NK-92 (cell line): ENCODE measurements around the gene LENG1.

Source experiments
- DNase-seq: peaks from one replicate; lab custom pipeline; 2025; ENCODE audit not compliant: unreplicated experiment; lab: John Stamatoyannopoulos, UW

LENG1 gene

DNA sequence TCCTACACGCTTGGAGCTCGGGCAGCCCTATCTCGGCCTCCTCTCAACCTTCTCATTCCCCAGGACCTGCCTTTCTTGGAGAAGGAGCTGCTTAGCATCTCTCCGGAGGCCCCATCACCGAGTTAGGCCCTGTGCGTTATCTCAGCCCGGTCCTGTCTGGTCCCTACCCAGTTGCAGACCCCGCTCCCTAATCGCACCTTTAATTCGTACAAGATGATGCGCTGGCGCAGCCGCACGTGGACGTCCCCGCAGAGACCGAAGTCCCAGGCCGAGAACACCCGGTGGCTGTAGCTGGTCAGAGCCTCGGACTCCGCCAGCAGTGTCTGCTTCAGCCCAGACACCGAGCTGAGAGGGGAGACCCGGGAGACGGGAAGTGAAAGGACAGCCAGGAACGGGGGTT is 5.7 kb upstream of the LENG1 start:
- DNase-seq, result no peak

DNA sequence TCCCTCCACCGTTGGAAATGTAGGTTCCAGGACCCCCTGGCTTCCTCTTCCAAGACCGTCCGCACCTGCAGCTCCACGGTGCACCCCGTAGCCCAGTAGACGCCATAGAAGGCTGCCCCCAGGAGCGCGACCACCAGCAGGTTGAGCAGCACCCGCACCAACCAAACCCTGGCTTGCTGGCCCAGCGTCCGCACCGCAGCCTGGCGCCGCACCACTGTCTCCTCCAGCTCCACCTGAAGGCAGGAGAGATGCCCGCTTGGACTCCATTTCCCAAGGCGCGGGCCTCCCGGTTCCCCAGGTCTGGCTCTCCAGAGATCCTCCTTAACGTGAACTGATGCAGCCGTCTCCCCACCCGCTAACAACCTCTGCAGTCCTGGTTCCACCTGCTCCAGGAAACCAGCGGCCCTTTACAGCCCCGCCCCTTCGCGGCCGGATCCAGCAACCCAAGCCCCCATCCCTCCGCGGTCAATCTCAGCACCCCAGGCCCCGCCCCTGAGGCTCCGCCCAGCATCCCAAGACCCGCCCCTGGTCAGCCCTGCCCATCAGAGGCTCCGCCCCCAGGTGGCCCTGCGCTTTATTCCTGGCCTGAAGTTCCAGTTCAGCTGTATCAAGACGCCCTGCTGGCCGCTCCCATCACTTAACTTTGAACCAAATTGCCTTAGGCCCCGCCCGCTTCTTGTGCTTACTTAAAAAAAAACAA is 5.0 kb upstream of the LENG1 start:
- DNase-seq, result no peak

DNA sequence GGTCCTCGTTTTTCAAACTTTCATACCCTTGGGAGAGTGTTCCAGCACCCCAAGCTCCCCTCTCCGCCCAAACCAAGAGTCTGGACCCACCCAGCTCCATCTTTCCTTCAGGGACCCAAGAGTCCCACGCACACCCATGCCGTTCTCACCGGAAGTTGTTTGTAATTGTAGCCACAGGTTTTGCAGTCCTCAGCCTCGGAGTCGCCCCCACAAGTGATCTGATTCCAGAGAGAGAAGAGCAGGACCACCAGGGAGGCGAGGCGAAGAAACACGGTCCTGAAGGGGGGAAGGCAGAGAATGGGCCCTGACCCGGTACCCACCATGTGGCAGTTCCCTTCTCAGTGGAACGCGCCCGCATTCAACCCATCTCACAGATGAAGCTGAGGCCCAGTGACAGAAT is 3.4 kb upstream of the LENG1 start:
- no peak for DNase-seq

DNA sequence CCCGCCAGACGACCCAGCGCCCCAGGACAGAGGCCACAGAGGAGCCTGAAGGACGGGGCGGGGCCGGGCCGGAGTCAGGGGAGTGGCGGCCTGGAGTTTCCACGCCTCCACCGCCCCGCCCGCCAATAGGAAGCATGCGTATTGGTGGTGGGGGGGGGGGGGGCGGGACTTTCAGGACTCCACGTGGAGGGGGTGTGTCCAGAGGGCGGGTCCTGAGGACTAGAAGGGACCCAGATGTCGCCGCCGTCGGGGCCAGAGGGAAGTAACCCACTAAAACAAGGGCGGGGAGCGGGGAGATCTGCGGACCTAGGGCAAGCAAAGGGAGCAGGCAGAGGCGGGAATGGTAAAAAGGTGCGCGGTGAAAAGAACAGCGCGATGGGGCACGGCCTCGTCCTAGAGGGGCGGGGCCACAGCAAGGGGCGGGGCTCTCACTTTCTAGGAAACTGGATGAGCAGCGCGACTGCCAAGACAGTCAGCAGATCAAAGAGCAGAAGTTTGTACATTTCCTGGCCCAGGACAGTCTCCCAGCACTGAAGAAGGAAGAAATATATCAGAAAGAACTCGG is 2.8 kb upstream of the LENG1 start:
- no peak for DNase-seq

DNA sequence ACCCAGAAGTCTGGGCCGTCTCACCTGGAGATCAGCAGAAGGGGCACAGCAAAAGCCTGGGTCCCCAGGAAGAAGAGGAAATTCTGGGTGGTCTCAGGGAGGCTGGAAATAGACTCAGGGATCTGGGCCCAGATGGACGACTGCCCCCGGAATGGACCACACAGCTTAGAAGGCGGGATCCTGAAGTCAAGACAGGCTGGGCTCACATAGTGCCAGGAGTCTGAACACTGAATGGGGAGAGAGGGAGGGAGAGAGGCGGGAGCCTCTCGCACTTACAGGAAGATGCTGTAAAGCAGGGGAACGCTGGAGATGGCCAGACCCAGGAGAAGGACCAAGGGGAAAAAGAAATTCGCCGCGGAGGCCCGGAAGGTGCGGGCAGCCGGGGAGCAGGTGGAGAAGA is 1.3 kb upstream of the LENG1 start:
- DNase-seq, result no peak

DNA sequence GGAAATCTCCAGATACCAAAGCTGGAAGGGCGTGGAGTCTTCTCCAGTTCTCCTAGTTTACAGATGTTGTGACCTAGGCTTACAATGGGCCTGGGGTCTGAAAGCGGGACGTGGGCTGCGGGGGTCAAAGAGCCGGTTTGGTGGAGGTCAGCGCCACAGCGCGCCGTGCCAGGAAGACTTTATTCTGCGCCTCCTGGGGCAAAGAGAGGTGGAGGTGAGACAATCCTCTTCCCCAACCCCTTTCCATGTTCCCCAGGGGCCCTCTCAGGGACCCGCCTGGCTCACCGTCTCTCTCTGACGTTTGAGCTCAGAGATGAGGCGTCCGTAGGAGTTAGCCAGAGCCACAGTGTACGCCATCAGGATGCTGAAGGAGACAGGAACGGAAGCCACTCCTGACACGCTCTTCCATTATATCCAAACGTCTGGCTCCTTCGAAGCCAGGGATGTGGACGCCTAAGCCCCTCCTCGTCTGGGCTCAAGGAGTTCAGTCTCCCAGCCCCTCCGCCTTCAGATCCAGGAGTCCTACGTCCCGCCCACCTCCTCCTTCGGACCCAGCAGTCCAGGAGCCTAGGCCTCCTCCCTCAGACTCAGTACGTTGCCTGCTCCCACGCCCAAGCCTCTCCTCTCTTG is 776 bp upstream of the LENG1 start:
- DNase-seq, result no peak

DNA sequence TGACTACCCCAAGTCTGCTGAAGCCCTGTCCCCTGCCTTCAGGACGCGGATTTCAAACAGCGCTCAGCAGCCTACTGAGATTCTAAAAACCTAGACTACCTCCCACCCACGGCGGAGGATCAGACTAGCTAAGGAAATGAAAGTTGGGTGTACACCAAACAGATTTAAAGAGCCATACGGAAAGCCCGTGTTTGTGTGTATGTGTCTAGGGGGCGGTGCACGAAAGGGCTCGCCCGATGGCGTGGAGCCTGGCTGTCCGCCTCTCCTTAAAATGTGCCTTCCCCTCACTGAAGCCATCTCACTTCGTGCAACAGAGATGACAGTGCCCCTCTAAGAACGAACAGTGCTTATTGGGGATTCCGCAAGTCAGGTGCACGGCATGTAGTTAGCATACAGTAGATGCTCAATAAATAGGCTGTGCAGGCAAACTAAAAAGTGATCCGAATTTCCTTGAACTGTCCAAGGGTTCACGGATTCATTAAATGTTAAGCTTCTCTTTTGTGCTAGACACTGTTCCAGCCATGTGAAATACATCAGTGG is 639 bp downstream of the LENG1 start:
- no peak for DNase-seq

DNA sequence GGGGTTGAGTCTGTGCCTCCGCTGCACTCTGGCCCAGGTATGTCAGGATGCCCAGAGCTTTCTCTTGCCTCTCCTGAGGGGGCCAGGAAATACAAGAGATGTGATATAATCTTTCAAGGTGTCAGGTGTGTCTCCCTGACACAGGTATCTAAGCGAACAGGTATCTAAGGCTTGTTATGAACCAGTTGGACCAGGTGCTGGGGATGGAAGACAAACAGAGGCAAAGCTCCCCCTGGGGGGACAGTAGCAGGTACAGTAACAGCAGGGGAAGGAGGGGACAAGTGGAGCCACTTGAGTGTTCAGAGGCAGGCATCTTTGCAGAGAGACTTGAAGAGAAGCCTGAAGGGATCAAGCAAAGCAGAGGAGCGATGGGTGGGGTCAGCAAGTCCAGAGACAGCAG is 2.6 kb downstream of the LENG1 start:
- DNase-seq, result no peak

DNA sequence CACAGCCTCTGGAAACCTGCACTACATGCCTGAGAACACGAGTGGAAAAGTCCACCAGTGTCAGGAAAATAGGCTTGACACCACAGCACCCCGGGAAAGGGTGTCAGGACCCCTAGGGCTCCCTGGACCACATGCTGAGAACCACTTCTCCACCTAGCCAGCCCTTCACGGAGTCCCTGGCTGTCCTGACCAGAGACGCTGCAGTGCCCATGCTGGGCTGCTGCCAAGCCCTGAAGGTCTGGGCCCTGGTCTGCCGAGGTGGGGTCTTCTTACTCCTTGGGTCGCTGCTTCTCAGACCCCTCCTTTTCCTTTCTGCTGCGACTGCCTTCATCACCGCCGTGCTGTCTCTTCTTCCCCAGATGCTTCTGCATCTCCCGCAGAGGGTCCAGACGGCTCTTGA is 3.0 kb downstream of the LENG1 start:
- DNase-seq, result no peak

DNA sequence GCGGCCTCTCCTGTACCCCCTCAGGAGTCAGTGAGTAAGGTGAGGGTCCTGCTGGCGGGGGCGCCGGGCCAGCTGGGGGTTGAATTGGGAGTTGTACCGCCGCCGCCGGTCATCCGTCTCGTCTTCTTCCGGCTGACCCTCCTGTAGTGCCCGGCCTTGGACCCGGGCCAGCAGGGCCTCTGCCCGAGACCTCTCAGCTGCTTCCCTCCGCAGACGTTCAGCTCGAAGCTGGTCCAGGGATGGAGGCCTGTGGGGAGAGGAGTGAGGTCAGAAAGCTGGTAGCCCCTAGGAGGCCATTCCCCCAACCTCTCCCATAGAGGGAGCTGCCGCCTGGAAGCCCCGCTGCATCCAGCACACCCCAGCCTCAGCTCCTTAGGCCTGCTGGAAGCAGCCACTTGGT is 3.8 kb downstream of the LENG1 start:
- DNase-seq, result no peak

DNA sequence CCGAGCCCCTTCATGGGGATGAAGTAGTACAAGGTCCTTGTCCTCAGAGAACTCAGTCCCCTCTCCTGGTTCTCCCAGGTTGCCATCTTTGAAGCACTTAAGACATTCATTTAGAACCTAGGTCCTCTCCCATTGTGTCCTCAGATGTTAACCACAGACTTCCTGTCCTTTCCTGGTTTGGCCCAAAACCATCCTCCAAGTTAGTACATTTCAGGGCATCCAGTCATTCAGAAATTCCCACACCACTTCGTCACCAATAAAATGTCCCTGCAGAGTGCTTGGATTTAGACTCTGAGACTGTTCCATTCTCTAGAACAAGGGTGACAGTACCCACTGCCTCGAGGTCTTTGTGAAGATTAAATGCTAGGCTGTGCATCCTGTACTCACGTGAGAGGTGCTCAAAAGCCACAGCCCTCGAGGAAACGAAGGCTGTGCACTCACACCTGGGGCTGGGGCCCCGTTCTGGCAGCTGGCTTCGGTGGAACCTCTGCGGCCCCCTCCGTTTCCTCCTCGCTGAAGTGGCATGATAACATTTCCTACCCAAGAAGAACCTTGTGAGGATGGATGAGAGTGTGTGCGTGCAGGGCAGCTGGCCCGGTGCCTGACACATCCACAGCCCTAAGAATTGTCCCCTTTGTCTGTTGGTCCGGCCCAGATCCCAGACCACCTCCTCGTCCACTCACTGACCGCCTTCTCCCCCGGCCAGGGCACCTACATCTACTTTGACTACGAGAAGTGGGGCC is 4.7 kb downstream of the LENG1 start:
- no peak for DNase-seq

DNA sequence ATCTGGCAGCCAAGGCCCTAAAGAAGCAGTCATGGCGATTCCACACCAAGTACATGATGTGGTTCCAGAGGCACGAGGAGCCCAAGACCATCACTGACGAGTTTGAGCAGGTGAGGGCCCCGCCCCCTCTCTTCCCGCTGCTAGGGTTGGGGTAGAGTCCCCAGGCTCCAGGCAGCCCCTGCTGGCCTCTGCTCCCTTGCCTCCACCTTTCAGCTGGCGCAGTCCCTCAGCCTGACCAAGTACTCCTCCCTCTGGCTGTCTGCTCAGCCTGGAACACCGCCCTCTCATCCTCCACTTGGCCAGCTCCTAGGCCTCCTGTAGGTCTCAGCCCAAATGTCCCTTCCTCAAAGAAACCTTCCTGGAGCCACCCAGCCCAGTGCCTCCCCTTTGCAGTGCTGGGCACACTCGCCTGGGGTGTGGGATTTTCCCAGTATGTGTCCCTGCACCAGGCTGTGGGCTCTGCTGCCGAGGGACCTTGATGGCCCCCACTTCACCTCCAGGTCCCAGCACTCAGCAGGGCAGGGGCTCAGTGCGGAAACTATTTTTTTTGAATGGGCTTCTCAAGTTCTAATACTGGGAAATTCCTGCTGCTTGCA is 5.7 kb downstream of the LENG1 start:
- no peak for DNase-seq

DNA sequence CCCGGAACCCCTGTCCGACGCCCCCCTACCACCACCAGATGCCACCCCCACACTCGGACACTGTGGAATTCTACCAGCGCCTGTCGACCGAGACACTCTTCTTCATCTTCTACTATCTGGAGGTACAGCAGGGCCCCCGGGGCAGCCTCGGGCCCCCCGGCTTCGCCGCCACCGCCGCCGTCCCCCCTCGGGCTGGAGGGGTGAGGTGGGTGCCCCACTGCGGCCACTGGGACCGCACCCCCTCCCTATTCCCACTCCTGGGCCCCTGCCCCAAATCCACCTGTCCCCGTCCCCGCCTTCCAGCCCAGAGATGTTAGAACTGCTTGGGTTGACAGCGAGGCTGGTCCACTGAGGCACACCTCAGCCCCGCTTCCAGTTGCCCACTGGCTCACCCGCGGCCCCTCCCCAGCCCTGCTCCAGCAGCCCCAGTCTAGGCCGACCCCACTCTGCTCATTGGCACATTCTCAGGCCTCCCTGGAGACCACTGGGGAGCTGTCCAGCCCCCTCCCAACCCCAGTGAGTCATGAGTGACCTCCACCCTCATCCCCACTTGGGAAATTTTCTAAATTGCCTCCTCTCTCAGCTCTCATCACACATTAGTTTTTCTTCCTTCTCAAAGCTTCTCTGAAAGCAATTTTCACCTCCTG is 6.5 kb downstream of the LENG1 start:
- no peak for DNase-seq

DNA sequence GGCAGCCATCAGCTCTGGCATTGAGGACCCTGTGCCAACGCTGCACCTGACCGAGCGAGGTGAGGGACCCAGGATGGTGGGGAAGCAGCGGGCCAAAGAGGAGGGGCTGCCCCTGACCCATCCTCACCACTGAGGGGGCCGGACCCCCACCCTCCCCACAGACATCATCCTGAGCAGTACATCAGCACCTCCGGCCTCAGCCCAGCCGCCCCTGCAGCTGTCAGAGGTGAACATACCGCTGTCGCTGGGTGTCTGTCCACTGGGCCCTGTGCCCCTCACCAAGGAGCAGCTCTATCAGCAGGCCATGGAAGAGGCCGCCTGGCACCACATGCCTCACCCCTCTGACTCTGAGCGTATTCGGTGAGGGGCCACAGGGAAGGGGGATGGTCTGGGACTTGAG is 7.3 kb downstream of the LENG1 start:
- no peak for DNase-seq

DNA sequence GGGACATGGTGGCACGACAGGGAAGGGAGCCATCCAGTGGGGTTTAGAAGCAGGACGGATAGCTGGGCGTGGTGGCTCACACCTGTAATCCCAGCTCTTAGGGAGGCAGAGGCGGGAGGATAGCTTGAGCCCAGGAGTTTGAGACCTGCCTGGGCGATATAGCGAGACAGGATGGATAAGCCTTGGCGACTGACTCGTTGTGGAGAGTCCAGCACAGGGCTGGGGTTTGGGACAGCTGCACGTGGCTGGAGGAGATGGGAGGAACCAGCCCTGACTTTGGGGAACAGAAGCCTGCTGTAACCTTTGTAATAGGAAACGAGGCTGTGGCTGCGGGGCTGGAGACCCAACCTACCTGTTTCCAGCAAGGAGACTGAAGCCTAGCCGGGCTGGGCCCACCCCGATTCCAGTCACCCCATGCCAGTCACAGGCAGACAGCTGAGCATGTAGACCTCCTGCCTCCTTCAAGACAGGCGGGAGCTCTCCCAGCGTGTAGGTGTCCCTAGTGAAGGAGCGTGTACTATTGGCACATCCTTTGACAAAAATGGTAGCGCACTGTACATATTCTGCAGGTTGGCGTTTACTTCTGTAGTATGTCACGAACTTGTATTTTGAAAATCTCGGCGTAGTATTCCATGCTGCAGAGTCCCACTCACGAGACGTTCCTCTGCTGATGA is 8.0 kb downstream of the LENG1 start:
- DNase-seq, result no peak

DNA sequence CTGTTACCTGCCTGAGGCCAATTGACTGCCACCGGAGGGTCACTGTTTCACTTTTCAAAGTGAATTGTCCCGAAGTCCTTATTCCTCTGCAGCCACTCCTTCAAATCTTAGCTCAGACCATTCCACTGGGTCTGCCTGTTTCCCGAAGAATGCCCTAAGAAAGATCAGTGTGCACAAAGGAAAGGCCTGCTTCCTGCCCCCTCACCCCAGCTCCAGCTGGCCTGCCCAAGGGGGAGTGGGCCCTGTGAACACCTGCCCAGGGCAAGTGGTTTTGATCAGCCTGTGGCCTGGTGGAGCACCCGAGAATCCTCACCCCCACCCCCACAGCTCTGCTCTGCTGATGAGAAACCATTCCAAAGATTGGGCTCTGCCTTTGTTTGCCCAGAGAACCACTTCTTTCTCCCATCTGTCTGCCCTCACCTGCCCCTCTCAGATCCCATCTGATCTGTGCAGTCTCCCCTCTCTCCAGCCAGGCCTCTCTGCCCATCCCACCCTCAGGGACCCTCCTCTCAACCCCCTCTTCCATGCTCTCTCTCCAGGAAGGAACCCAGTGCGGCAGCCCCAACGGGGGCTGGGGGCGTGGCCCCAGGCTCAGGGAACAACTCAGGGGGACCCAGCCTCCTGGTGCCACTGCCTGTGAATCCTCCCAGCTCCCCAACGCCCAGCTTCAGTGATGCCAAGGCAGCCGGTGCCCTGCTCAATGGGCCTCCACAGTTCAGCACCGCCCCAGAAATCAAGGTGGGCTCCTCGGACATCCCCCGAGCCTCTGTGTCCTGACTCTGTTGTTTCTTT is 10.3 kb downstream of the LENG1 start:
- no peak for DNase-seq

DNA sequence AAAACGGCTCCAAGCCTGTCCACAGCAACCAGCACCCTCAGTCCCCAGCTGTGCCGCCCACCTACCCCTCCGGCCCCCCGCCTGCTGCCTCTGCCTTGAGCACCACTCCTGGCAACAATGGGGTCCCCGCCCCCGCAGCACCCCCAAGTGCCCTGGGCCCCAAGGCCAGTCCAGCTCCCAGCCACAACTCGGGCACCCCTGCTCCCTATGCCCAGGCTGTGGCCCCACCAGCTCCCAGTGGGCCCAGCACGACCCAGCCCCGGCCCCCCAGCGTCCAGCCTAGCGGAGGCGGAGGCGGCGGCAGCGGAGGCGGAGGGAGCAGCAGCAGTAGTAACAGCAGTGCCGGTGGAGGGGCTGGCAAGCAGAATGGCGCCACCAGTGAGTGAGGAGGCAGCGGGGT is 11.4 kb downstream of the LENG1 start:
- no peak for DNase-seq

DNA sequence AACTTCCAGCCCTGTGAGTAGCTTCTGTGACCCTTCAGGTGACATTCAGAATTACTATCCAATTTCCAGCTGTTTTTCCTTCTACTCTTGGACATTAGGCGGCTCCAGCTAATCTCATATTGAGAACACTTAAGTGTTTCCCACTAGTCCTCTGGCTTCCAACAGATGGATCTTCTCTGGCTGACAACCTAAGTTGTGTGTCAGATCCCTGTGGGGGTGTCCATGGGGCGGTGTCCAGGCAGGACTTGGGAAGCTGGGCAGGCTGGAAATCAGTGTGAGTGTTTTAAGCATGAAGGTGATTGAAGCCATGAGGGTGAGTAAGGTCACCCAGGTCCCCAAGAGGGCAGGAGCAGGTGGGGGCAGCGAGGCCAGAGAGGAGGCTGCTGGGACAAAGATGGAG is 11.8 kb downstream of the LENG1 start:
- DNase-seq, result no peak

DNA sequence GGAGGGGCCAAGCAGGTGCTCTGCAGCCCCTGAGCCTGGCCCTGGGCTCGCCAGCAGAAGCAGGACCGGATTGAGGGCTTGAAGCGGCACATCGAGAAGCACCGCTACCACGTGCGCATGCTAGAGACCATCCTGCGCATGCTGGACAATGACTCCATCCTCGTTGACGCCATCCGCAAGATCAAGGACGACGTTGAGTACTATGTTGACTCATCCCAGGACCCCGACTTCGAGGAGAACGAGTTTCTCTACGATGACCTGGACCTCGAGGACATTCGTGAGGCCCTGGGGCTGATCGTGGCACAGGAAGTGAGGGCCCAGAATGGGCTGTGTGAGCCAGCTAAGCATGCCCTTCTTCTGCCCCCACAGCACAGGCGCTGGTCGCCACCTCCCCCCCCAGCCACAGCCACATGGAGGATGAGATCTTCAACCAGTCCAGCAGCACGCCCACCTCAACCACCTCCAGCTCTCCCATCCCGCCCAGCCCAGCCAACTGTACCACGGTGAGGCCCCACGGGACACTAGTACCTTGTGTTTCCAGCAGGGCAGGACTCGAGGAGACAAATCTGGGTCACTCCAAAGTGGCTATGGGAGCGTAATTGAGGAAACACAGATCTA is 13.9 kb downstream of the LENG1 start:
- DNase-seq, result no peak
